HG02571 (cell line): ENCODE data around the gene ADH5.
"Not testable (repeated sequence)": the region's sequence is repeated elsewhere in the genome, so short reads cannot be mapped to it uniquely, and the experiment has no call there.

ENCODE experiments used
- ATAC-seq: cut with Tn5 transposase; IDR thresholded peaks from one replicate; pipeline ENCODE4 v1.9.1; 2021; ENCODE audit warnings: mild to moderate bottlenecking, moderate library complexity; ENCODE audit not compliant: unreplicated experiment

Gene ADH5

DNA sequence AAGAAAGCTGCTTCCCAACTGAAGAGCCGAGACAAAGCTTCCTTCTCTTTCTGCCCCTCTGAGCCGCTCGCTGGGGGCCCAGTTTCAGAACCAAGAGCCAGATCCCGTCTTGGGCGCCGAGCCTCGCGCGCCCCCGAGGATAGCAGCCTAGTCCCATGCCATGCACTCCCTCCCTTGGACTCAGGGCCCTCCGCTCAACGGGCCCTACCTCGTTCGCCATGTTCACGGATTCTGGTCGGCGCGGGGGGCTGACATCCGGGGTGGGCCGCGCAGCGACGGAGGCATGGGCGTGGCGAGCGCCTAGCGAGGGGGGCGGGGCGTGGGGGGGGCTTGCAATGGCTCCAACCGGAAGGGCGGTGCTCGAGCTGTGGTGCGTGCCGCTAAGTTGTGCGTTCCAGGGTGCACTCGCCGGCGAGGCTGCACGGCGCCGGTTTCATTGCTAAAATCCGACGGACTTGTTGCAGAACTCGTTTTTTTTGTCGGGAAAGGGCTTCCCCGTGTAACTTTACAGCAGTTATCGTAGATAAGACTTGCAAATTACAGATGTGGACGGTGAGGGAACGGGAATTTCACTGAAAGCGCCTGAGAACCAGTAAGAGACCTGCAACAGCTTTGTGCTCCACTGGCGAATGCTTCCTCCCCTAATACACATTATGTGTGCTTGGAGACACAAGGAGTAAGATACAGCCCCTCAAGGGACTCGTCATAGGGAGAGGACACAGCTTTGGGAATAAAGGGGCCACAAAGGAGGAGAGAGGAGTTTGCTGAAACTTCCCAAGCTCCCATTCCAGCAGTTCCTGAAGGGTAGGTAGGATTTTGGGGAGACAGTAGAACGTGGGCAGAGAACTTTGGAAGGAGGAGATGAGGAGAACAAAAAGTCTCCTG is at the start of gene ADH5:
Gene ADH5 (minus strand): TSS at position 308 of the 885 bp plus-strand sequence. CDS start 88 bp downstream, at position 220.
- peak; percentile 96 for ATAC-seq

DNA sequence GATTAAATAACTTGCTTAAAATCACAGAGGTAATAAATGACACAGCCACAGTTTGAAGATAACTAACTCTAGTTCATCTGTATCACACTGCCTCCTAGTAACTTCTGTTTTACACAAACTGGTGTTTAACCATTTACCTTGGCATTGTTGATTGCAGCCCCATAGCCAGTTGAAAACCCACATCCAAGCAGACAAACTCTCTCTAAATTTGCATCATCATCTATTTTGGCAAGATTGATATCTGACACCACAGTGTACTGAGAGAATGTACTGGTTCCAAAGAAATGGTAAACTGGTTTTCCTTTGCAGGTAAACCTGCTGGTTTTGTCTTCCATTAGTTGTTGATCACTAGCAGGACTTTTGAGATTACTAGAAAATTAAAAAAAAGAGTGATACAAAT is 47.7 kb upstream of the ADH5 start:
- ATAC-seq: no peak

DNA sequence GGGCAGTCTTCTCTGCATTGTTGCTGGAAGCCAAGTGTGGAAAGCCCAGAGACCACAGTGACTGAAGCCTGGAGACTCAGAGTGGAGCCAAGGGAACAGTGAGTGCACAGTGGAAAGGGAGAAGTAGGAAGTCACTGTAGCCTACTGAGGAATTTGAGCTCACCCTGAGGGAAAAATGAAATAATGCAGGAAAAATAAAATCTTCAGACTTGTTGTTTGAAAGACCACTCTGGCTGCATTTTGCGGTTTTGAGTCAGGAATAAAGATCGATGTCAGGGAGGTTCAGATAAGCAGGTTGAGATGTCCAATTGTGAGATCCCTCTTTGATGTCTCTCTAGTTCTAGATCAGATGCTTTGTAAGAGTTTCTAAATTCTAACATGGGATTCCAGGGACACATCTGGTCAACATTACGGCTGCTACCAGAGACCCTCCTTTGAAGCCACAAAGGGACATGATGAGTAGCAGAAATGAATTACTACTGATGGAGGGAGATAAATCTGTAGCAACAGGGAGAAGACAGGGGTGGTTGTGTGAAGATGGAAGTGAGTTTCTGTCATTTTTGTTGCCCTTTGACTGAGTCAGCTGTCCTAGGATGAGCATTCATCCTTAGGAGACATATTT is 47.1 kb upstream of the ADH5 start:
- no peak for ATAC-seq

DNA sequence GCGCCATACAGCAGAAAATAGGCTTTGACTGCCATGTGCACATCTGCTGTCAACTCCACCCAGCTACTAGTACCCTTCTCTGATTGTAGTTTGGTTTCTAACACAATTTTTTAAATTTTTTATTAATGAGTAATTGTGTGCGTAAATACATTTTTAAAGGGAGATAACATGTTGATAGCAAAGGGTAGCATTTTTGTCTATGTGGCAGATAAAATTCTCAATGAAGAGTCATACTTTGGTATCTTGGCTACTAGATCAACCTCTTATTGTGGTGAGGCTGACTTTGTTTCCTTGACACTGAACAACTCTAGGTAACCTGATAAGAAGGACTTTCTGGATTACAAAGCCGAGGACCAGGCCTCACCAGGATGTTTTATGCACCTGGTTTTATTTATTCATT is 46.0 kb upstream of the ADH5 start:
- no peak for ATAC-seq

DNA sequence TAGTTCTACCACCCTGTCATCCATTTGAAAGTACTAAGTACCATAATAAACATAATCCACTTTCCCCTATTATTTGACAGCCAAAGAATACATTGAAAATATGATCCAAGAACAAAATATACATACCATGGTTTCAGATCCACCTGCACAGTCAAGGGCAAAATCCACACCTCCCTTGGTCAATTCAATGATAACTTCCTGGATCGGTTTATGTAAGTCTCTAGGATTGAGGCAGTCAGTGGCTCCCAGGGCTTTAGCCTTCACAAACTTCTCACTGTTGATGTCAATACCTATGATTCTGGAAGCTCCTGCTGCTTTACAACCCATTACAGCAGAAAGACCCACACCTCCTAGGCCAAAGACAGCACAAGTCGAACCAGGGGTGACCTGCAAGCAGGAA is 42.8 kb upstream of the ADH5 start:
- ATAC-seq: no peak

DNA sequence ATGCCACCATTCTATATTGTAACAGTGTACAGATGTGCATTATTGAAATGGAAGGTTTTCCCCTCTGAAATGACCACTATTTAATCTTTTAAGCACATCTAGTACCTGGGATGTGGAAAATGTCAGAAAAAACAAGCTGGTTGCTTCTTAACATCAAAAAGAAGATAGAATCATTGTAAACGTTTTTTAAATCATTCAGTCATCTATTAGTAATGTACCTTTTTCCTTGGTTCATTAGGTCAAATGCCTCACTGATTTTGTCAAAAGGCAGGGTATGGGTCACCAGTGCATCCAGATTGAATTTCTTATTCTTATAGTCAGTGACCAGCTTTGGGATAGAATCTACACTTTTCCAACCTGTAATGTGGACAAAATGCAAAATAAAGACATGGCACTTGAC is 37.8 kb upstream of the ADH5 start:
- no peak for ATAC-seq

DNA sequence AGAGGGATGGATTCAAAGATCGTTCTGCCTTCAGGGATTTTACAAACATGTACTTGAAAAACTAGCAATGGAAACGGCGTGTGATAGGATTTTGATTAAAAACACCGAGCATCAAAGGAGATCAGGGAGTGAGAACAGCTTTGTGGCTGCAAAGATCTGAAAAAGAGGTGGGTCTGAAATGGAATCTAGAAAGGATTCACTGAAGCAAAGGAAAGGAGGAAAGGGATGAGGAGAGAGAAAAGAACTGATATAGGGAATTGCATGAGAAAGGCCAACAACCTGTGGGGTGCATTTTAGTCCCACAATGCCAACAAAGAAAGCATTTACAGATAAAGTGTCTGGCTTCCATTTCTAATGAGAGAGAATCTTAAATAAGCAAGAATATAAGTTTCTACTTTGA is 32.4 kb upstream of the ADH5 start:
- no peak for ATAC-seq

DNA sequence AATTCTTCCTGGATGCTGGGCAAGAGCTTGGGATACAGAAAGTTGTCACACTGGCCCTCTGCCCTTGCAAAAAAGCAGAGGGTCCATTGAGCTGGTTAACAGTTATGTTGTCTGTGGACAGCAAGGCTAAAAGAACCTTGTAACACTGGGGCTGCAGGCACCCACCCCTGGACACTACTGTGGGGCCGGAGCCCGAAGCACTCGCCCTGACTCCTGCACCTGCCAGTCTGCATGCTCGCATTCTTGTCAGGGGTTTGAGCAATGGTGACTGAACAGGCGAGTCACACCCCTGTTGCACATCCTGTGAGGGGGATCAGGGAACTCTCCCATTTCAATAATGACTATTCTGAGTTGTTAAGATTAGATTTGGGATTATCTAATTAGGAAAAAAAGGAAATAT is 31.9 kb upstream of the ADH5 start:
- no peak for ATAC-seq

DNA sequence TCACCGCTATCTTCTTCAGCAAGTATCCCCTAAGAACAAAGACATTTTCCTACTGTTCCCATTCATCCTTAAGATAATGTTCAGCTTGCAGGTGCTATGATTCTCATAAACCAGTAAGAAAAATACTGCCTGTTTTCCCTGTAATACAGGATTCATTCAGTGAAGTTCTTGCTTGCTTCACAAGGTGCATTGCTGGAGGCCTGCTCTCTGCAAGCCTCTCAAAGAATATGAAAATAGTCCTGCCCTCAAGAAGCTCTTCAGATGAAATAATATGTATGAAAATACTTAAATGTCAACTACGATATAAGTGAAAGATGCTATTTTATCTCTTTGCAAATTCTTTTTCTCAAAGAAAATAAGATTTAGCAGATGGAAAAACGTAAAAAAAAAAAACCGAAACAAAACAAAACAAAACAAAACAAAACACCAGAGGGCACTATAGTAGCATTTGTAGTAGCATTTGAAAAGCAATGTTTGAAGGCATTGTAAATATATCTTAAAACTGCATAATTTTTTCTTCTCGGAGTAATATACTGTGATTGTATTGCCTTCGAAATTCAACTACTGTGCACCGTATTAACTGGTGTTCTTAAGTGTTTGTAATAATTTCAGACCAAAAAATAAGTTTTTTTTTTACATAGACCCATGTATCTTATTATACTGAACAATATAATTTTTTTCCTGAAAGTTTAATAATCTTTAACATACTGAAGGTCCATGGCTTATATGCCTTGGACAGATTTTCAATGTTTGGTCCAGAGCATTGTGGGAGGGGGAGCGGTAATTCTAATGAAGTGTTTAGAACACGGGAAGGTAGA is 29.5 kb upstream of the ADH5 start:
- no peak for ATAC-seq

DNA sequence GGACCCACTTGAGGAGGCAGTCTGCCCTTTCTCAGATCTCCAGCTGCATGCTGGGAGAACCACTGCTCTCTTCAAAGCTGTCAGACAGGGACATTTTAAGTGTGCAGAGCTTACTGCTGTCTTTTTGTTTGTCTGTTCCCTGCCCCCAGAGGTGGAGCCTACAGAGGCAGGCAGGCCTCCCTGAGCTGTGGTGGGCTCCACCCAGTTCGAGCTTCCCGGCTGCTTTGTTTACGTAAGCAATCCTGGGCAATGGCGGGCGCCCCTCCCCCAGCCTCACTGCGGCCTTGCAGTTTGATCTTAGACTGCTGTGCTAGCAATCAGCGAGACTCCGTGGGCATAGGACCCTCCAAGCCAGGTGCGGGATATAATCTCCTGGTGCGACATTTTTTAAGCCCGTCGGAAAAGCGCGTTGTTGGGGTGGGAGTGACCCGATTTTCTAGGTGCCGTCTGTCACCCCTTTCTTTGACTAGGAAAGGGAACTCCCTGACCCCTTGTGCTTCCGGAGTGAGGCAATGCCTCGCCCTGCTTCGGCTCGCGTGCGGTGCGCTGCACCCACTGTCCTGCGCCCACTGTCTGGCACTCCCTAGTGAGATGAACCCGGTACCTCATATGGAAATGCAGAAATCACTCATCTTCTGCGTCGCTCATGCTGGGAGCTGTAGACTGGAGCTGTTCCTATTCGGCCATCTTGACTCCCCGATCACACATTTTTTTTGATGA is 28.7 kb upstream of the ADH5 start:
- ATAC-seq: not testable (repeated sequence)

DNA sequence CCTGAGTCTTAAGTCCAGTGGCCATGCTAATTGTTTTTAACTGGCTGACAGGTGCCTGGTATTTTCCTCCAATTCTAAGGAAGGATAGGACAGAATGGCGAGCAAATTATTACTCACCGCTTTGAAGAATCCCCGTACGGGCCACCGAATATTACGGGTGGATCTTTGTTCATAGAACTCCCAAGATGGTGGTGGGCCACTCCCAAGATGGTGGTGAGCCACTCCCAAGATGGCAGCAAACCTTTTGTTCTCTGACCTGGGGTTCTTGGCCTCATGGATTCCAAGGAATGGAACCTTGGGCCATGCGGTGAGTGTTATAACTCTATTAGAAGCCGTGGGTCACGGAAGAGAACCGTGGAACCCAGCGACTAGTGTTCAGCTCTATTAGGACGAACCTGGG is 20.7 kb upstream of the ADH5 start:
- ATAC-seq: not testable (repeated sequence)

DNA sequence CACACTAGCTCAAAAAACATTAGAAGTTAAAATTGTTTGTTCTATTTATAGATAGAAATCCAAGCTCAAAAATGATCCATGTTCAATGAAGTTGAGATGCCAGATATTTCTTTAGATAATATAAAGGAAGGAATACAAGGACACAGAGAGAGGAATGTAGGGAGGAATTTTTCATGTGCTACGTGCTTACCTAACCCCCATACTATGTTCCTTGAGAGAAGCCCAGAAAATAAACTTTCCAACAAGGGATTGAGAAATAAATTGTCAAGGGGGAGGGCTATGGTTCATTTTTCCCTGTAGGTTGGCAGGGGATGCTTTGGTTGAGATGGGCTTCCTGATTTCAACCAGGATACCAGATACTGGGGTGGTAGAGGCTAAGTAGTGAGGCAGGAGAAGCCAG is 15.6 kb upstream of the ADH5 start:
- ATAC-seq: no peak

DNA sequence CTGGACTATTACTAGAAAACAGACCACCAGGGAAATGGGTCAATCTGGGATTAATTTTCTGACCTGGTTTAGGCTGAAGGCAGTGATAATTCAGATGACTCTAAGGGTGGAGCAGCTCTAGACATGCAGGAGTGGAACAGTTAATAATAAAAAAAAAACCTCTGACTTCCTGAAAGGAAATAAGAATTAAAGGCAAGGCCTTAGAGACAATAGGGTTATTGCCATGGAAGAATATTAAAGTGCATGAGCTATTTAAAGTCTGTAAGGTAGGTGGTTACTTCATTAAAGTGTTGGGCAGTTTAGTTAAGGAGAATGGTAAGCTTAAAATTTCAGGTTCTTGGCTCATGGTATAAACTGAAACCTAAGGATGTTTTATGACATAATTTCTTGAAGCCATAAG is 14.6 kb upstream of the ADH5 start:
- no peak for ATAC-seq

DNA sequence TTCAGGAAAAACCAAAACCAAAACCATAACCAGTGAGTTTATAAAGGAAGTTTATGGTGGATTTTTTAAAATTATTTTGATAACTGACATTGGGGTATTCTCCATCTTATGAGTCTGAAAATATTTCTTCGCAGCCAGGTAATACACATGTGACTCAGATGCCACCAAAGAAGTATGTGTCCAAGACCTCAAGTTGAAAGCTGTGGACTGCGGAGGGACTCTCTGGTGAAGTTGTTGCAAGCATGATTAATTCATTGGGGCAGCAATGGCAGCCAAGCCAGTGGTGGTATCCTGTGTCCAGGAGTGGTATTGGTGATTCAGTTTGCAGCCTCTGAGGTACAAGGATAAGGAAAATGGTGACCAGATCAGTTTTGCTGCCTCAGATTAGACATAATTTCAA is 14.0 kb upstream of the ADH5 start:
- no peak for ATAC-seq

DNA sequence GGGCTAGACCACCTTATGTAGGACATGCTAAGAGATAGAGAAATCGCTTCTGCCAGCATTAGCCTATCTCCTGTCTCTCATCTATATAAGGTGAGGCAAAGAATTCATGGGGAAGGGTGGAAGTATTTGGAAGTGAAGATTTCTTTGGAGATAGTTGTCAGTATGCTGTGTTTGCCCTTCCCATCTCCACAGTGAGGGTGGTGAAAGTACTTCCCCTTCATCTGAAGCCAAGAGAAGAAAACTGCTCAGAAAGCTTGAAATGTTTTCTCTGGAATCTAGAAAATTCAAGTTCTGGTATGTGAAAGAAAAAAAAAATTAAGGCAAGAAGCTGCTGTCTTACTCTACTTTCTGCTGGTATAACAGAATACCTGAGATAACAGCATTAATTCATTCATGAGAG is 12.3 kb upstream of the ADH5 start:
- ATAC-seq: no peak

DNA sequence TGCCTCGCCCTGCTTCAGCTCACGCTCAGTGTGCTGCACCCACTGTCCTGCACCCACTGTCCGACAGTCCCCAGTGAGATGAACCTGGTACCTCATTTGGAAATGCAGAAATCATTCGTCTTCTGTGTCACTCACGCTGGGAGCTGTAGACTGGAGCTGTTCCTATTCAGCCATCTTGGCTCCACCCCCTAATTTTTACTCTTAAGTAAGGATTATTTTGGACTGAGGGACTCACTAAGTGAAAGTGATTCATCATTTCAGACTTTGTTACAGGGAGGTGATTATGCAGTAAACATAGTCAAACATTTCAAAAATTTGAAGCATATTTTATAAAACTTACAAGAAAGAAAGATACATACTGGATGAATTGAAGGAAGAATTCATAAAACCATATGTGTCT is 11.2 kb upstream of the ADH5 start:
- ATAC-seq: not testable (repeated sequence)

DNA sequence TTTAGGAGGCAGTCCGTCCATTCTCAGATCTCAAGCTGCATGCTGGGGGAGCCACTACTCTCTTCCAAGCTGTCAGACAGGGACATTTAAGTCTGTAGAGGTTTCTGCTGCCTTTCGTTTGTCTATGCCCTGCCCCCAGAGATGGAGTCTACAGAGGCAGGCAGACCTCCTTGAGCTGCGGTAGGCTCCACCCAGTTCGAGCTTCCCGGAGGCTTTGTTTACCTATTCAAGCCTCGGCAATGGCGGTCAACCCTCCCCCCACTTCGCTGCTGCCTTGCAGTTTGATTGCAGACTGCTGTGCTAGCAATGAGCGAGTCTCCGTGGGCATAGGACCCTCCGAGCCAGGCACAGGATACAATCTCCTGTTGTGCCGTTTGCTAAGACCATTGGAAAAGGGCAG is 10.7 kb upstream of the ADH5 start:
- no peak for ATAC-seq

DNA sequence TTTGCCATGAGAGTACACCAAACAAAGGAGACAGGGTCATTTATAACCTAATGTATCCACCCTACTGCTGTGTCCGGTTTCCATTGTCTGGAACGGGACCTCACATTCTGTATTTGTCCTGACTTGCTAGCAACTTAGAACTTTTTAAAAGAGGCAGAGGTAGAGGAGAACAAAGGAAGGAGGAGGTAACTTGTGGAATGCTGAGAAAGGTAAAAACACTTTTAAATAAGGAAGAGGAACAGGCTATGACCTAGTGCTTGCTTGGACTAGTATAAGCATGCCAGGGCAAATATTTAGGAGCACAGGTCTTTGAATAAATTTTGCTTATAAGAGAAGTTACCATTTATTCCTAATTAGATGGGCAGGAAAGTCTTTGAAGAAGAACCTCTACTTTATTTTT is 3.3 kb upstream of the ADH5 start:
- ATAC-seq: not testable (repeated sequence)

DNA sequence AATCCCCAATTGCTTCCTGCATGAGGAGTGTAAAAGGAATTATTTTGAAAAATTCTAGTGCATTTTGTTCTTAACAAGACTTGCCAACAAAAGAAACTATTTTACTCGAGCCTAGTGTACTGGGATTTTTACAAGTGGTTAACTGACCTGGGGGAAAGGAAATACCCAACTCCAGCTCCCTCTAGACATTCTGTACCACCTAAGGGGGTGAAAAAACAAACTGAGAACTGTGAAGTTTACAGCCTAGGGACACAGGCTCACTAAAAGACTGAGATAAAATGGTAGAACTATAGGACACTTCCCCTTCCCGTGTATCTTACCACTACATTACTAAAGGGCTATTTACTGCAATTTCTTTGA is 2.6 kb upstream of the ADH5 start:
- ATAC-seq: no peak

DNA sequence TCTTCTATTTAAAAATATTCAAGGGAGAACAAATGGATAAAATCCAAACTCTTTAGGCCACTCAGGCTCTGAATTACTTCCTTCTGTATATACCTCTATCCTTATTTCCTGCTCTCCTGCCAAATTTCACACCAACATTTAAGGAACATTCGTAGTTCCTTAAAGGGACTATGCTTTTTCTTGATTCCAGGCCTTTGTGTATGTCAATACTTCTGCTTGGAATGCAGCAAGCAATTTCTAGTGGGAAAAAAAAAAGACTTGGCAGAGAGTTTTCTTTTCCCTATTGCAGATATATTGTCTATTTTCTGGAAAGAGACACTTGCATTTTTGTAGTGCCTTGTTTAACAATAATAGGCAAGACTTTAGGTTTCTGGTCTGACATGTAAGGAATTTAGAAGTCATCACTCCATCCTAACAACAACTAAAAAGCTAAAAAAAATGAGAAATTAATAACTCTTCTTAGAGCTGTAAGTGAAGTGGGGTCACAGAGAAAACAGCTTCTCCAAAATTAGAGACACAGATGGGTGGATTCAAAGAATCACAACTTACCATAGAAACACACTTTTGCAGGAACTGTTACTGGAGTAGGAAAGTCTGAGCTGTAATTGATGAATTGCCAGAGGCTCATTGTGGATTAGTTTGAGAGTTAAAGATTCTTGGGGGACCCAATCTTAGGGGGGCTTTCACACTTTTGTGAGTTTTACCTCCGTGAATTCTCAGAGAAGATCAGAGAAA is 2.1 kb upstream of the ADH5 start:
- no peak for ATAC-seq
